ENCODE measurements around the gene CALM3.

Gene CALM3

DNA sequence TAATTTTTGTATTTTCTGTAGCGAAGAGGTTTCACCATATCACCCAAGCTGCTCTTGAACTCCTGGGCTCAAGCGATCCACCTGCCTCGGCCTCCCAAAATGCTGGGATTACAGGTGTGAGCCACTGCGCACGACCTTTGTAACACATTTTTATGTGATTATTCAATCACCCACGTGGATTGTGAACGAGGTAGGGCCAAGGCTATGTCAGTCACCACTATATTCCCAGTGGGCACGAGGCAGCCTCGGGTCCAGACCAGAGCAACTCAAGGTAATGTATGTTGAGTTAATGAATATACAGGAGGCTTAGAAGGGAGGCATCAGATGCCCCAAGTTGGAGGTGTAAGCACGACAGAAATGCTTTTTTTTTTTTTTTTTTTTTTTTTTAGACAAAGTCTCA, 14.8 kb downstream of the CALM3 start:
- no peaks in the 10 kb centered on the region for H3K9me3 ChIP-seq (ENCODE audit: control insufficient read depth, low read length)
- no peak overlapping the region for H3K23ac ChIP-seq (ENCODE audit: low read length in 2 of 2)
- no peak overlapping the region for H4K8ac ChIP-seq (ENCODE audit: low read length)
- peaks cover 1 to 3% of the 10 kb centered on the region in 2 experiments for H3K36me3 ChIP-seq (ENCODE audit: control insufficient read depth in 1 of 2, insufficient read depth in 2 of 2, low read depth in 1 of 2, low read length in 2 of 2)
- no peak overlapping the region for H2AFZ ChIP-seq (ENCODE audit: low read depth, low read length)
- no peak overlapping the region for H3K9ac ChIP-seq (ENCODE audit: low read length)
- H3K4me2 ChIP-seq (ENCODE audit: low read length, poor library complexity, severe bottlenecking): no peak overlapping the region
- H3K27ac ChIP-seq (ENCODE audit: low read length, poor library complexity, severe bottlenecking): no peak overlapping the region
- H2AK5ac ChIP-seq (ENCODE audit: low read length, severe bottlenecking): no peak overlapping the region
- peaks cover 3% of the 10 kb centered on the region for H3K4me1 ChIP-seq (ENCODE audit: control insufficient read depth, insufficient read depth, low read depth, low read length)
- no peak overlapping the region for H3K18ac ChIP-seq (ENCODE audit: low read depth in 1 of 2, low read length in 2 of 2)
- 89% methylated on average over 10 of the region's 10 CpGs for WGBS
- no peak for DNase-seq
- no peak overlapping the region for H3K4ac ChIP-seq (ENCODE audit: low read depth in 1 of 2, low read length in 2 of 2)
- no peak overlapping the region for H2BK120ac ChIP-seq (ENCODE audit: low read depth, low read length)
- no peaks in the 10 kb centered on the region for H3K79me1 ChIP-seq (replicated peaks; ENCODE audit: low read length, poor library complexity, severe bottlenecking)
- no peak overlapping the region for H2BK15ac ChIP-seq (ENCODE audit: low read depth, poor library complexity, severe bottlenecking)
- no peak overlapping the region for H3K14ac ChIP-seq (ENCODE audit: low read length in 2 of 2)
- H3K4me3 ChIP-seq (ENCODE audit: insufficient read depth in 1 of 2, low read depth in 1 of 2, low read length in 2 of 2): no peak overlapping the region
- no peak overlapping the region for H2BK5ac ChIP-seq (ENCODE audit: low read depth, low read length, poor library complexity, severe bottlenecking)
- H4K91ac ChIP-seq (ENCODE audit: low read length): no peak overlapping the region
- no peak overlapping the region for H2BK12ac ChIP-seq (ENCODE audit: low read length in 2 of 2)
- peaks cover 0 to 7% of the 10 kb centered on the region in 2 experiments for H3K27me3 ChIP-seq (ENCODE audit: control insufficient read depth in 1 of 2, insufficient read depth in 1 of 2, low read length in 2 of 2)

DNA sequence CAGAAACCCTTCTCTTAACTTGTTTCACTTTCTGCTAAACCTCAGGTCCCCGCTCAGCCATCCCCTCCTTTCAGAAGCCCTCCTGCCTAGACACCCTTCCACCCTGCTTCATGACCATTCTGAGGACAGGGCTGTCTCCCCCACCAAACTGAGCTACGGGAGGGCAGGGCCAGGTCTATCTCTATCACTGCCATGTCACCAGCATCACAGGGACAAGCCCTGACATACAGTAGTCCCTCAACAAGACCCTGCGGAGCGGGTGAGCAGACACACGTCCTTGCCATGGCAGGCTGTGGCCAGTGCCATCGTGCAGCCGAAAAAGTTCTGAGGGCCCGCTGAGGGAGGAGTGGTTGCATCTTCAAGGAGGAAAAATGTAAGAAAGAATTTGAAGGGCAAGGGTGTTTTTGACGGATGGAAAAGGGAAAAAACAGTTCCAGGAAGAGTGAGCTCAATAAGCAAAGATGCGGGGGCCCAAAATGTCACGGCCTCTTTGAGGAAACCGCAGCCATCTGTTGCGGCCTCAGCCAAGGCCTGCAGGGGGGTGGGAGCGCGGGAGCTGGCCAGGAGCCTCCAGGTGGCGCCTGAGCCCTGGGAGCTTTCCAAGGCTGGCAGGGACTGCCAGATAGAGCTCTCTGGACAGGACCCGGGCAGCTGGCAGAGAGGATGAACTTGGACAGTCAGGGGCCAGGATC, 15.6 kb downstream of the CALM3 start:
- peak overlapping the region in 1 of 2 experiments; percentile 24 for H3K4ac ChIP-seq (ENCODE audit: low read depth in 1 of 2, low read length in 2 of 2)
- H3K9me3 ChIP-seq (ENCODE audit: control insufficient read depth, low read length): no peaks in the 10 kb centered on the region
- H2AFZ ChIP-seq (ENCODE audit: low read depth, low read length): no peak overlapping the region
- H2BK120ac ChIP-seq (ENCODE audit: low read depth, low read length): peak overlapping the region; percentile 52
- no peak overlapping the region for H3K4me3 ChIP-seq (ENCODE audit: insufficient read depth in 1 of 2, low read depth in 1 of 2, low read length in 2 of 2)
- H3K4me1 ChIP-seq (ENCODE audit: control insufficient read depth, insufficient read depth, low read depth, low read length): peaks cover 3% of the 10 kb centered on the region
- no peak overlapping the region for H3K27ac ChIP-seq (ENCODE audit: low read length, poor library complexity, severe bottlenecking)
- H3K23ac ChIP-seq (ENCODE audit: low read length in 2 of 2): no peak overlapping the region
- H3K27me3 ChIP-seq (ENCODE audit: control insufficient read depth in 1 of 2, insufficient read depth in 1 of 2, low read length in 2 of 2): peaks cover 0 to 15% of the 10 kb centered on the region in 2 experiments
- H4K91ac ChIP-seq (ENCODE audit: low read length): peak overlapping the region; percentile 92
- DNase-seq: peak; percentile 73
- H2AK5ac ChIP-seq (ENCODE audit: low read length, severe bottlenecking): no peak overlapping the region
- H3K9ac ChIP-seq (ENCODE audit: low read length): peak overlapping the region; percentile 2
- peak overlapping the region; percentile 5 to 37 for H3K18ac ChIP-seq (ENCODE audit: low read depth in 1 of 2, low read length in 2 of 2)
- H3K4me2 ChIP-seq (ENCODE audit: low read length, poor library complexity, severe bottlenecking): no peak overlapping the region
- H2BK5ac ChIP-seq (ENCODE audit: low read depth, low read length, poor library complexity, severe bottlenecking): no peak overlapping the region
- H4K8ac ChIP-seq (ENCODE audit: low read length): peak overlapping the region; percentile 70
- H2BK15ac ChIP-seq (ENCODE audit: low read depth, poor library complexity, severe bottlenecking): no peak overlapping the region
- WGBS: 37% methylated on average over 17 of the region's 17 CpGs
- H3K79me1 ChIP-seq (replicated peaks; ENCODE audit: low read length, poor library complexity, severe bottlenecking): no peaks in the 10 kb centered on the region
- H2BK12ac ChIP-seq (ENCODE audit: low read length in 2 of 2): peak overlapping the region; percentile 13 to 88
- no peaks in the 10 kb centered on the region for H3K36me3 ChIP-seq (ENCODE audit: control insufficient read depth in 1 of 2, insufficient read depth in 2 of 2, low read depth in 1 of 2, low read length in 2 of 2)
- H3K14ac ChIP-seq (ENCODE audit: low read length in 2 of 2): no peak overlapping the region

DNA sequence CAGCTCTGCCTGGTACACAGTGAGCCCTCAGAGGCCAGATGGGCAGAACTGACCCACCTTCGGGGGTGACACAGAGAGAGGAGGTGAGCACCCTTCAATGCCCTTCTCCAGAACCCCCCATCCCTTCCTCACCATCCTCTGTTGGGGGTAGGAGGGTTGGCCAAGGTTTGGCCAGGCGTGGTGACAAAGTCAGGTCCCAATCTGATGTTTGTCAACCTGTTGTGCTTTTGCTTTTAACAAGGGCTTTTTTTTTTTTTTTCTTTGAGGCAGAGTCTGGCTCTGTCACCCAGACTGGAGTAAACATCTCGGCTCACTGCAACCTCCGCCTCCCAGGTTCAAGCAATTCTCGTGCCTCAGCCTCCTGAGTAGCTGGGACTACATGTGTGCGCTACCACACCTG, 16.5 kb downstream of the CALM3 start:
- no peak for DNase-seq
- no peak overlapping the region for H2BK5ac ChIP-seq (ENCODE audit: low read depth, low read length, poor library complexity, severe bottlenecking)
- no peak overlapping the region for H3K4me3 ChIP-seq (ENCODE audit: insufficient read depth in 1 of 2, low read depth in 1 of 2, low read length in 2 of 2)
- no peak overlapping the region for H3K27ac ChIP-seq (ENCODE audit: low read length, poor library complexity, severe bottlenecking)
- H3K9ac ChIP-seq (ENCODE audit: low read length): no peak overlapping the region
- no peak overlapping the region for H2AK5ac ChIP-seq (ENCODE audit: low read length, severe bottlenecking)
- peak overlapping the region in 1 of 2 experiments; percentile 5 for H3K18ac ChIP-seq (ENCODE audit: low read depth in 1 of 2, low read length in 2 of 2)
- H3K4me1 ChIP-seq (ENCODE audit: control insufficient read depth, insufficient read depth, low read depth, low read length): peaks cover 3% of the 10 kb centered on the region
- no peaks in the 10 kb centered on the region for H3K9me3 ChIP-seq (ENCODE audit: control insufficient read depth, low read length)
- H3K23ac ChIP-seq (ENCODE audit: low read length in 2 of 2): no peak overlapping the region
- no peak overlapping the region for H4K91ac ChIP-seq (ENCODE audit: low read length)
- H2BK12ac ChIP-seq (ENCODE audit: low read length in 2 of 2): peak overlapping the region; percentile 45 to 71
- H2BK15ac ChIP-seq (ENCODE audit: low read depth, poor library complexity, severe bottlenecking): no peak overlapping the region
- H3K14ac ChIP-seq (ENCODE audit: low read length in 2 of 2): no peak overlapping the region
- no peak overlapping the region for H3K4ac ChIP-seq (ENCODE audit: low read depth in 1 of 2, low read length in 2 of 2)
- peaks cover 0 to 19% of the 10 kb centered on the region in 2 experiments for H3K27me3 ChIP-seq (ENCODE audit: control insufficient read depth in 1 of 2, insufficient read depth in 1 of 2, low read length in 2 of 2)
- H3K36me3 ChIP-seq (ENCODE audit: control insufficient read depth in 1 of 2, insufficient read depth in 2 of 2, low read depth in 1 of 2, low read length in 2 of 2): peaks cover 0 to 5% of the 10 kb centered on the region in 2 experiments
- H2AFZ ChIP-seq (ENCODE audit: low read depth, low read length): no peak overlapping the region
- no peak overlapping the region for H4K8ac ChIP-seq (ENCODE audit: low read length)
- H3K4me2 ChIP-seq (ENCODE audit: low read length, poor library complexity, severe bottlenecking): no peak overlapping the region
- H2BK120ac ChIP-seq (ENCODE audit: low read depth, low read length): no peak overlapping the region
- H3K79me1 ChIP-seq (replicated peaks; ENCODE audit: low read length, poor library complexity, severe bottlenecking): no peaks in the 10 kb centered on the region
- 91% methylated on average over 5 of the region's 6 CpGs for WGBS

DNA sequence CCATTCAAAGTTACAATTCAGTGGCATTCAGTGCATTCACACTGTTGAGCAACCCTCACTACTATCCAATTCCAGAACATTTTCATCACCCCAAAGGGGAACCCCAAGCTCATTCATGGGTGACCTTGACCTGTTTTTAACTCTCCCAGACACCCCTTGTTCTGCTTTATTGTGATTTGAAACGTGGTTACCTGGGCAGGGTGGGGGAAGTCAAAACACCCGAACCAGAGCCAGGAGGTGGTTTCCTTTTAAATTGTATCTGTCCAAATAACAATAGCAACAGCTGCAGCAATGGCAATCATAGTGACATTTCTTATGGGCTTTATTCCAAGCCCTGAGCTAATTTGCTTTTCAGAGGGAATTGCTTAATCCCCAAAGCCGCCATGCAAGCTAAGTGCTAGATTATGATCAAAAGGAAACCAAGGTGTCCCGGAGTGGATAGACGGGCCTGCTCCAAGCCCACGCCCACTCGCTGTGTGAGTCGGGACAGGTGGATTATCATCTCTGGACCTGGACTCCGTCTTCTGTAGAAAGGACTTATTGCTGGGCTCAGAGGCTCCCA, 17.6 kb downstream of the CALM3 start:
- DNase-seq: no peak
- H3K4me1 ChIP-seq (ENCODE audit: control insufficient read depth, insufficient read depth, low read depth, low read length): peaks cover 6% of the 10 kb centered on the region
- H3K9me3 ChIP-seq (ENCODE audit: control insufficient read depth, low read length): no peaks in the 10 kb centered on the region
- no peak overlapping the region for H2BK5ac ChIP-seq (ENCODE audit: low read depth, low read length, poor library complexity, severe bottlenecking)
- no peak overlapping the region for H3K27ac ChIP-seq (ENCODE audit: low read length, poor library complexity, severe bottlenecking)
- H4K8ac ChIP-seq (ENCODE audit: low read length): no peak overlapping the region
- no peak overlapping the region for H3K23ac ChIP-seq (ENCODE audit: low read length in 2 of 2)
- H3K4me3 ChIP-seq (ENCODE audit: insufficient read depth in 1 of 2, low read depth in 1 of 2, low read length in 2 of 2): peak overlapping the region in 1 of 2 experiments; percentile 29
- H2BK12ac ChIP-seq (ENCODE audit: low read length in 2 of 2): no peak overlapping the region
- H3K18ac ChIP-seq (ENCODE audit: low read depth in 1 of 2, low read length in 2 of 2): no peak overlapping the region
- no peak overlapping the region for H2AK5ac ChIP-seq (ENCODE audit: low read length, severe bottlenecking)
- H3K4me2 ChIP-seq (ENCODE audit: low read length, poor library complexity, severe bottlenecking): no peak overlapping the region
- no peak overlapping the region for H3K4ac ChIP-seq (ENCODE audit: low read depth in 1 of 2, low read length in 2 of 2)
- no peak overlapping the region for H2BK120ac ChIP-seq (ENCODE audit: low read depth, low read length)
- H3K27me3 ChIP-seq (ENCODE audit: control insufficient read depth in 1 of 2, insufficient read depth in 1 of 2, low read length in 2 of 2): peaks cover 0 to 19% of the 10 kb centered on the region in 2 experiments
- no peaks in the 10 kb centered on the region for H3K79me1 ChIP-seq (replicated peaks; ENCODE audit: low read length, poor library complexity, severe bottlenecking)
- no peak overlapping the region for H4K91ac ChIP-seq (ENCODE audit: low read length)
- peaks cover 0 to 5% of the 10 kb centered on the region in 2 experiments for H3K36me3 ChIP-seq (ENCODE audit: control insufficient read depth in 1 of 2, insufficient read depth in 2 of 2, low read depth in 1 of 2, low read length in 2 of 2)
- H3K14ac ChIP-seq (ENCODE audit: low read length in 2 of 2): no peak overlapping the region
- no peak overlapping the region for H2AFZ ChIP-seq (ENCODE audit: low read depth, low read length)
- peak overlapping the region; percentile 38 for H2BK15ac ChIP-seq (ENCODE audit: low read depth, poor library complexity, severe bottlenecking)
- H3K9ac ChIP-seq (ENCODE audit: low read length): no peak overlapping the region
- 88% methylated on average over 9 of the region's 9 CpGs for WGBS
